Activated CD8-positive, alpha-beta memory T cell treated with anti-CD3 and anti-CD28 coated beads for 1 hour (primary cell): ENCODE results near the gene RXRA.
"Not testable (repeated sequence)": the region's sequence is repeated elsewhere in the genome, so short reads cannot be mapped to it uniquely, and the experiment has no call there.

Experiments
- DNase-seq, 2 donors: peaks; one replicate each; pipeline ENCODE4 v3.0.0-alpha.2; 2020; ENCODE audit warnings: low read depth in 1 of 2; ENCODE audit errors: extremely low read depth in 1 of 2

Gene RXRA

DNA sequence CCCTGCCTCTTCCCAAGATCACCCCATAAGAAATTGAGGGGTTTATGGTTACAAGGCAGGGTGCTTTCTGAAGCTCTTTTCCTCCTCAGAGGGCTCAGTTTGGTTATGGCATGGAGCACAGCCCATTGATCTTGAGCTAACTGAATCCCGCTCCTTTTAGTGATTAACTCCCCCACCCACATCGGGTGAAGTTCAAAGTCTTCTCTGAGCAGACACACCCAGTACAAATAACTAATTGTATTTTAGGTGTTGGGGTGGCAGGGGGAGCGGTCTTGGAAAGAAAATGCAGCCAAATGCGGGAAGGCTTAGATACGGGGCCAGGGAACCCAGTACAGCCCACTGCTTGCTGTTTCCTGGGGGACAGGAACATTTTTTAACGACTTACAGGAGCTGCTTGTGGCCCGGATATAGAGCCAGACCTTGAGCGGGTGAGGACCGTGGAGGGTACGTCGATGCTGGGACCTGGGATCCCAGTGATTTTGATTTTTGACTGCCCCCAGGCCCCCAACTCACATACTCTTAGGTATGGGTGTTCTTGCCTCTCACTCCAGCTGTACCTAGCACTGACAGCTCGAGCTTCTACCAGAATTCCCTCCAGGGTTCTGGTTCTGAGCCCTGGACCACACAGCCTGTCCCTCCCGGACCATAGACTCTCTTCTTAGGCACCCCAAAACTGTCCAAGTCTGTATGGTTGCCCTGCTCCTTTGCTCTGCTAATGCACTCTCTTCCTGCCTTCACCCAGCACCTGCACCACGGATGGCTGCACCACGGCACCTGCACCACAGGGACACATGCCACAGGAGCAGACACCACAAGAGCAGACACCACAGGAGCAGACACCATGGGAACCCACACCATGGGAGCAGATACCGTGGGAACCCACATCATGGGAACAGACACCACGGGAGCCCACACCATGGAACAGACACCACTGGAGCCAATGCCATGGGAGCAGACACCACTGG is 18.3 kb upstream of the RXRA start:
- no peak for DNase-seq

DNA sequence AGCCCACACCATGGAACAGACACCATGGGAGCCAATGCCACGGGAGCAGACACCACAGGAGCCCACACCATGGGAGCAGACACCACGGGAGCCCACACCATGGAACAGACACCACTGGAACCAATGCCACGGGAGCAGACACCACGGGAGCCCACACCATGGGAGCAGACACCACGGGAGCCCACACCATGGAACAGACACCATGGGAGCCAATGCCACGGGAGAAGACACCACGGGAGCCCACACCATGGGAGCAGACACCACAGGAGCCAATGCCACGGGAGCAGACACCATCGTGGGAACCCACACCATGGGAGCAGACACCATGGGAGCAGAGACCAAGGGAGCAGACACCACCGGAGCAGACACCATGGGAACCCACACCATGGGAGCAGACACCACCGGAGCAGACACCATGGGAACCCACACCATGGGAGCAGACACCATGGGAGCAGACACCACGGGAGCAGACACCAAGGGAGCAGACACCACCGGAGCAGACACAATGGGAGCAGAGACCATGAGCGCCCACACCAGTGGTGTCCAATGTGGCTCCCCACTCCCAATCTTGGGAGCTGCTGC is 17.5 kb upstream of the RXRA start:
- not testable (repeated sequence) for DNase-seq

DNA sequence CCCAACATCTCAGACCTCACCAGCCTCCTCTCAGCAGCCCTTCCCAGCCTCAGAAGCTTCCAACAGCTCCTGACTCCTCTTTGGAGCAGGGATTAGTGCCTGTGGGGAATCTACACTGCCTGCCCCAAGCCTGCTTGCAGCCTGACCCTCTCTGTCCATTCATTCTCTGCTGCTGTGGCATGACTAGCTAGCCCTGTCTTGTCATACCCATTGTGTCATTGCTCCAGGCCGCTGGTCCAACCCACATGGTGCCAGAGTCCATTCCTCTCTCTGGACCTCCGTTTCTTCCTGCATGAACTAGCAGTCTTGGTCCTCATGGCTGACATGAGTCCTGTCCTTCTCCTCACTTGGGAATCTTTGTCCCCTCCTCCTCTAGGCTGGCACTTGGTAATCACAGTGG is 12.8 kb upstream of the RXRA start:
- no peak for DNase-seq

DNA sequence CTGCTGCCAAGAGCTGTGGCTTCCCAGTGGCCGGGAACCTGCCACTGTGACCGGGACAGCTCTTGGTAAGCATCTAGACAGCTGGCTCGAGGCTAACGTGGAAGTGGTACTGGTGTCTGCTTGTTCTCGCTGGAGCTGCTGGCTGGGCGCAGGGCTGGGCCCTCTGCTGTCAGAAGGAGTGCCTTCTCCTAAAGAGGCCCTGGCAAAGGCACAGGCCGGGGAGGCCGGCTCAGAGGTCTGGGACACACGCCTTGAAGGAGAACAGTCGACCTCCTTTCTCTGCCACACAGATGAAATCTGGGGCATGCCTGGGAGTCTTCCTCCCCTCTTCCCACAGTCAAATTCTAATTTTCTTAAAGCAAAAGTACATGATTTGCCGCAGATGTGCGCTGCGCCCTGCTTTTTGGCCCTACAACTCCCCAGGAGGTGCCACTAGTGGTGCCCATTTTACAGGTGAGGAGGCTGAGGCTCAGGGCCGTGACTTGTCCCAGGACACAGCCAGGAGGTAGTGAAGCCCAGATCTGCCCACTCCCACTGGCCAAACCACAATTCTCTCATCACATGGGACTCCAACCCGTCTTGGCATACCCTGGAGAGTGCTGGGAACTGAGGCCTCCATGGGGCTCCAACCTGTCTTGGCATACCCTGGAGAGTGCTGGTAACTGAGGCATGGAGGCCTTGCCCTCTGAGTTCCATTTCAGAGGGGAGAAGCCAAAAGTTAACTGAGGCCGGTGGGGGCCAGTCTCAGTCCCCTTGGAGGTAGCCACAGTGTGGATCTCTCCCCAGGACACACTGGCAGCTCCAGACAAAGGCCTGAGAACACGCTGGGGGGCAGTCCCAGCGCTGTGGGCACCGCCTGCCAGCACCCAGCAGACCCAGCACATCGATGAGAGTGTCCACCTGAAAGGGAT is 12.0 kb upstream of the RXRA start:
- no peak for DNase-seq

DNA sequence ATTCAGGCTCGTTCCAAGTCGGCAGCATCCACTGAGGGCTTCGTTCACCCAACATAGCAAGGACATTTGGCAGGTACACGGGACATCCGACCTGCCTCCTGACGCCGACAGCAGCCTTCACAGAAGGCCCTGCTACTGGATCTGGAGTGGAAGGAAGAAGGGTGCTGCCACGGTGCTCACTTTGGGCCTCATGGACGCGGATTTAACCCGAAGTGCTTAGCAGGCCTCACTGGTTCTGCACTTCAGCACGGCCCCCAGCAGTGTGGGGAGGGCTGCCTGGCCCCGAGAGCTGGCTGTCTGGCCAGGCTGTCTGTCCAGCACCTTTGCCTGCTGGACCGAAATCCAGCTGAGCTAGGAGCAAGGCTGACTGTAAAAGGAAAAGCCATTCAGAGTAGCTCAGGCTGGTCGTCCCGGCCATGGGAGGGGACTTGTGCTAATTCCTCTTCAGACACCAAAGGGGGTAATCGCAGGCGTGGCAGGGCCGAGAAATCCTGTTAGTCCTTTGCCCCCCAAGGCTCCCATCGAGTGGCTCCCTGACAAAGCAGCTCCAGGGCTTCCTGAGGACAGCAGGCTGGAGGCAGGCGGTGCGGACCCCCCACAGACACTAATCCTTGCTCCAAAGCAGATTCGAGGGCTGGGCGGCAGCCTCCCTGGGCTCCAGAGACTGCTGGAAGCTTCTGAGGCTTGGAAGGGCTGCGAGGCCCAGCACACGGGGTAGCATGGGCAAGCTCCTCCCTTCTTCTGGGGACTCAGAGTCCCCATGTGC is 11.1 kb upstream of the RXRA start:
- no peak for DNase-seq

DNA sequence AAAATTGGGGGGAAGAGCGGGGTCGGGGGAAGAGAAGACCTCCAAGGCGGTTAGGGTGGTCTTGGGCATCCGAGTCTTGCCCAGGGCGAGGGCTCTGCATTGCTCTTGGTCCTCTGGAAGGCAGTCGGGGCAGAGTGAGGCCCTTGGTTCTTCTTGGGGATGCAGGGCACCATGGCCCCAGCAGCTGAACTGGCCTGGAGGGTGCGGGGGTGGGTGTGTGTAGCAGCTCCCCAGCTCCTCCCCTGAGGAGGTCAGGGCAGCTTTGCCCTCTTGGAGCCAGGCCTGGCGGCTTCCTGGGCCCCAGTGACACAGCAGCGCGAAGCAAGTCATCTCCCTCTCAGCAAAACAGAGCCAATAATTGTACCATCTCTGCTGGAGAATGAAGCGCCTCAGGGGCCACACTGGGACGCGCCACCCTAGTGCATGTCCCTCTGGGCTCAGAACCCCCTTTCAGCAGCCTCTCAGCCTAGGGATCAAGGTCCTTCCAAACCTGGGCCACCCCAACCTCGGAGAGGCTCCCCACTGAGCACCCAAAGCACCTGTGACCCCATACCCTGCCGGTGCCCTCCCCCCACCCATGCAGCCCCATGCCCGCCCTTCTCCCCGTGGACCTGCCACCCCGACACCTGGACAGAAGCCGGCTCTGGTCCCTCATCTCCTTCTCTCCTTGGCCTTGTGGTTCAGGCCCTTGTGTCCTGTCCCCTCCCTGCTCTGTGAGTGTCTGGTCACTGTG is 10.4 kb upstream of the RXRA start:
- no peak for DNase-seq

DNA sequence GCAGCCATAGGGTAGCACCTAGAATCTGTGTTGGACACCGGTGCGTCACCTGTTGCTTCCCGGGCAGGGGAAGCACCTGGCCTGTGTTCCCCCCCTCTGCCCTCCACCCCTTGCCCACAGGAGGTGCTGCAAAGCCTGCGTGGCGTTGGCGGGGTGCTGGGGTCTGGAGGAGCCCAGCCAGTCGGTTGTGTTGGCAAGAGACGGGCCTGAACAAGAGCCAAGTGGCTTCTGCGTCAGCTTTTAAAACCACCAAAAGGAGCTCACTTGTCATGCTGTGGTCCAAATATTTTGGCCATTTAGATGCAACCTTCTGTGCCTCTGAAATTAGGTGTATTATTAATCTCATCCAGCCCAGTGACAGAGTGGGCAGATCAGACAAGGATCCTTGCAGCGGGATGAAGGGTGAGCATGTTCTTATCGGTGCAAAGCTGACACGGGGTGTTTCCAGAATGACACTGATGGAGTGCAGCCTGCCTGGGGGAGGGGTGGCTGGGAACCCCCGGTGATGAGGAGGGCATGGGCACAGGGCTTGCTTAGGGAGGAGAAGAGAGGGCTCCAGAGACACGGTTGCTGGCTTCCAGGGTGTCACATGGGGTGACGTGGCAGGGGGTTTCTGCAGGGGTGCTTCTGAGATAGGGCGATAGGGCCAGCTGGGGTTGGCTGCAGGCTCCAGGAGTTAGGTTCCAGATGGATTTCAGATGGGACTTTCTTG is 9.7 kb upstream of the RXRA start:
- DNase-seq: no peak

DNA sequence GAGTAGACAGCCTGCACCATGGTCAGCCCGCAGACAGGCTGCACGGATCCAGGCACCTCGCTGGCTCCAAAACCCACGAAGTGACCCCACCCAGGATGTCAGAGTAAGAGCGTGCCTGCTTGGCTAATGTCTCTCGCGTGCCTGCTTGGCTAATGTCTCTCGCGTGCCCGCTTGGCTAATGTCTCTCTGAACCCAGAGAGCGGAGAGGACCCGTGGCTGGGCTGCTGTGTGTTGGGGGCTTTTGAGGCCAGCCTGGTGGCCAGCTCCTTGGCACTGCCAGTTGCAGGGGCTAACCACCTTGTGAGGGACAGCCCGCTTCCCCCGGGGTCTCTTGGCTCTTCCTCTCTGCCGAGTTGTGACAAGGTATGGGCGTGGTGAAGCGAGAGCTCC is 8.9 kb upstream of the RXRA start:
- DNase-seq: no peak

DNA sequence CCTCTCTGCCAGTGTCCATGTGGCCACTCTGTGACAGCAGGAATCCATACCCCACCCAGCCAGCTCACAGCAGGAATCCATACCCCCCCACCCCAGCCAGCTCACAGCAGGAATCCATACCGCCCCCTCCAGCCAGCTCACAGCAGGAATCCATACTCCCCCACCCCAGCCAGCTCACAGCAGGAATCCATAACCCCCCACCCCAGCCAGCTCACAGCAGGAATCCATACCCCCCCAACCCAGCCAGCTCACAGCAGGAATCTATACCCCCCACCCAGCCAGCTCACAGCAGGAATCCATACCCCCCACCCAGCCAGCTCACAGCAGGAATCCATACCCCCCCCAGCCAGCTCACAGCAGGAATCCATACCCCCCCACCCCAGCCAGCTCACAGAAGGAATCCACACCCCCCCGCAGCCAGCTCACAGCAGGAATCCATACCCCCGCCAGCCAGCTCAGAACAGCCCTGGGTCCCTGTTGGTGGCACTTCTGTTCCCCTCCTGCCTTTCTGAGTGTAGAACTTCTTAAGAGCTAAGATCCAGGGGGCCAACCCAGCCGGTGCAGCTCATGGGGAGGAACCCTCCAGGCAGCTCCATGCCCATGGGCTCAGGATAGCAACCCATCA is 8.4 kb upstream of the RXRA start:
- DNase-seq: no peak

DNA sequence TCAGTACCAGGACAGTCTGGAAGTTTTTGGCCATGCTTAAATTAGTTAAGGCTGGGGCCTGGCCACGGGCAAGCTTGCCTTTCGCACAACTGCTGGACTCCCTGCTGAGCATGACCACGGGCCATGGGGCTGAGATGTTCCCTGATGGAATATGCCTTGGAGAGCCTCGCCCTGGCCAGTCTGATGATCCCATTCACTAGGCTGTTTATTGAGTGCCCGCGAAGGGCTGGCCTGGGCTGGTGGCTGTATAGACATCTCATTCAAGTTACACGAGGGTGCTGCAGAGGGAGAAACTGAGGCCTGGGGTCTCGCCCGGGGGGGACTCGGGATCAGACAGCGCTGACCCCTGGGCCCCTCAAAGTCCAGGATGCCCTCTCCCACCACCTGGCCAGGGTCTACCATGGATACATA is 7.8 kb upstream of the RXRA start:
- DNase-seq: no peak

DNA sequence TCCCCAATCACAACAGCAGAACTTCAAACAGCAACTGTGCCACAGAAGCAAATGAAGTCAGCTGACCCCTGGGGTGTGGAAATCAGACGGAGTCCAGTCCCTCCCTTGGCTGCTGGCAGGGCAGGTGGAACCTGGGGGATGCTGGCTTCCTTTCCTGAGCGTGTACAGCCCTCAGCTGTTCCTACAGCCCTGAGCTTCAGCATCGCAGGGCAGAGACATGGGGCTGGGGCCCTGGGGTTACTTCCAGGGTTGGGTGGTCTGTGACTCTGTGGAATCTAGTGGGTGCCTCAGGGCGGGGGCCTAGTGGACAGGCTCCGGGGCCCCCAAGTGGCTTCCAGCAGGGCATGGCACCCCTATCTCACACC is 7.3 kb upstream of the RXRA start:
- DNase-seq: no peak

DNA sequence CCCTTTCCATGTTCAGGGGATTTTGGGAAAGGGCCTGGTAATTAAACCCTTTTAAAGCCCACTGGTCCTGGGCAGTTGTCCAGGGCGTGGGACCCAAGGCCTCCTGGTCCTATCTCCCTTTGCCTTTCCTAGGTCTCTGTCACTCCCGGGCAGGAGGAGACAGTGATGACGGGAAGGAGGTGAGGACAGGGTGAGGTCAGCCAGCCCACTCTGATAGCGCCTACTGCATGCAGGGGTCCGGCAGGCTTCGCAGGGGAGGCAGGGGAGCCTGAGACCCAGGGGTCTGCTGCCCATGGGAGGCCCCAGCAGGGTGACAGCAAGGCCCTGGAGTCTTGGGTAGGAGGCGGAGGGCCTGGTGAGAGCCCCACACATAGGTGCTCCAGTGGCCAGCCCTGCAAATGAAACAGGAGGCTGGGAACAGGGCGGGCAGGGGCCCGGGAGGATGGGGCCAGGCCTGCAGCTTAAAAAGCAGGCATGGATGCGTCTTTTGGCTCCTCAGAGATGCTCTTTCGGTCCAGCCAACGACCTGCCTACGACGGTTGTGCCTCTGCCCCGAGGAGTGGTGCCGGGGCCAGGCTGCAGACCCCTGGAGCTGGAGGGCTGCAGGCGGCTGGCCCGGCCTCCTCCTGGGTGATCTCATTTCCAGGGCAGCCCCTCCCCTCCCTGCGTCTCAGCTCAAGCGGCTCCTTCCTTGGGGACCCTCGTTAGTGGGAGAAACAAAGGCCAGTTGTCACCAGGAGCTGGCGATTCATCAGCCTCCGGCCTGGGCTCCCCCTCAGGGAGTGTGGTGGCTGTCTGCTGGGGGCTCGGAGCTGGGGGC is 6.7 kb upstream of the RXRA start:
- no peak for DNase-seq

DNA sequence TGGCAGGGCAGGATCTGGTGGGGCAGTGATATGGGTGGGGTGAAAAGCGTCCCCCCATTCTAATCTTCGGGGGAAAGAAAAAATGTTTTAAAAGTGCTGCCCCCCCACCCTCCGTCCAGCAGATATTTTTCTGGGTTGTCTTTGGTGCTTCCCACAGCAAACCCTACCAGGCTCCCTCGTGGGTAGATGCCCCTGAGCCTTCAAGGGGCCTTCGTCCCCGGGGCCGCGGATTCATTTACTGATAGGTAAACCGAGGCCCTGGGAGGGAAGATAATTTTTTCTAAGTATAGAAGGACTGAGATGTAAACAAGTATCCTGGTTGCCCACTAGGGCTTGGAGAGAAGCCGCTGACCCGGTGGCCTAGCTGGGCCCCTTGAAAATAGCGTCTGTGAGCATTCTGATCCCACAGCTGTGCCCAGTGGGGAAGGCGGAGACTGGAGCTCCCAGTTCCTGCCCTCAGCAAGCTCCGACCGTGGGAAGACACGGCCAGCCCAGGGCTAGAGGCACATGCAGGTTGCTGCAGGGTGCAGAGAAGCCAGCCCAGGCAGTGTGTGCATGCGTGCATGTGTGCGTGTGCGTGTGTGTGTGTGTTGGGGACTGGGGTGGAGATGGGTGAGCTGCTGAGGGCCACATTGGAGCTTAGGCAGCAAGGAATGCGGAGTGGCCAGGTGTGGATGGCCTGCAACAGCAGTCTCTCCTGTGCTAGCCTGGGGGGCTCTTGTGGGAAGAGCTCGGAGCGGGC is 6.0 kb upstream of the RXRA start:
- no peak for DNase-seq

DNA sequence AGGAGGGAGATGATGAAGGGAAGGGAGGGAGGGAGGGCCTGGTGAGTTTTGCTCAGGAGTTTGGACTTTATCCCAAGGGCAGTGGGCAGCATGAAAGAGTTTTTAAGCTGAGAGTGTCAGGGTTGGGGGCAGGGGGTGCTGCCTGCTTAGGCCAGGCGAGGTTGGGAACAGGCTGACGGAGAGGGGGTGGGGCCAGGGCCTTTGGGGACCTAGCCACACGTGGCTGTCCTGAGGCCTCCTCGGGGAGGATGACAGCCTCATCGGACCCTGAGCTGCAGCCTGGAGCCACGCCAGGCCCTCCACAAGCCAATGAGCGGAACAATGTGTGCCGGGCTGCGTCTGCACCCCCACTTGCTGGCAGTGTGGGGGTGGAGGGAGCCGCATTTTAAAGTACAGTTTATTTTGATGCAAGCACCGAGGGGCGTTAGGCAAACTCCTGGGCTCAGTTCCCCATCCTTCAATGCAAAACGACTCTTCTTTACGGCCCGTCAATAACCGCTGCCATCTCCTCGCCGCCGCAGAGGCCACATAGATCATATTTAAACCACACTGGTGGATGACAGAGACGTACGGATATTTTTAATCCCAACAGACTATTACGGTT is 5.3 kb upstream of the RXRA start:
- DNase-seq: no peak

DNA sequence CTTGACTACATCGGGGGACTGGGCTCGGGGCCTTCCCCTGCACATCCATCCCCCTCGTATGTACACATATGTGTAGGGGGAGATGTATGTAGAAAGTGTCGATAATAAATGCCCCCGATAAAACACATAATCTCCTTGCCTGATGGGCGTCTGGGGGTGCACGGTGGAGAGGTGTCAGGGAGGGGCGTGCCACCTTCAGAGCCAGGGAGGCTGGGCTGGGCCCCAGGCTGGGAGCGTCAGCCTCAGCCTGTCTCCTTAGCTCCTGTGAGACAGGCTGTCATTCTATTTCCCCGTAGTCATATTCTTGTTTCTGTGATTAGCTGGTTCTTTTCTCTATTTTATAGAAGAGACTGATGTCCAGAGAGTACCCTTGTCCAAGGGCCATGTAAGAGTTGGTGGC is 4.7 kb upstream of the RXRA start:
- no peak for DNase-seq

DNA sequence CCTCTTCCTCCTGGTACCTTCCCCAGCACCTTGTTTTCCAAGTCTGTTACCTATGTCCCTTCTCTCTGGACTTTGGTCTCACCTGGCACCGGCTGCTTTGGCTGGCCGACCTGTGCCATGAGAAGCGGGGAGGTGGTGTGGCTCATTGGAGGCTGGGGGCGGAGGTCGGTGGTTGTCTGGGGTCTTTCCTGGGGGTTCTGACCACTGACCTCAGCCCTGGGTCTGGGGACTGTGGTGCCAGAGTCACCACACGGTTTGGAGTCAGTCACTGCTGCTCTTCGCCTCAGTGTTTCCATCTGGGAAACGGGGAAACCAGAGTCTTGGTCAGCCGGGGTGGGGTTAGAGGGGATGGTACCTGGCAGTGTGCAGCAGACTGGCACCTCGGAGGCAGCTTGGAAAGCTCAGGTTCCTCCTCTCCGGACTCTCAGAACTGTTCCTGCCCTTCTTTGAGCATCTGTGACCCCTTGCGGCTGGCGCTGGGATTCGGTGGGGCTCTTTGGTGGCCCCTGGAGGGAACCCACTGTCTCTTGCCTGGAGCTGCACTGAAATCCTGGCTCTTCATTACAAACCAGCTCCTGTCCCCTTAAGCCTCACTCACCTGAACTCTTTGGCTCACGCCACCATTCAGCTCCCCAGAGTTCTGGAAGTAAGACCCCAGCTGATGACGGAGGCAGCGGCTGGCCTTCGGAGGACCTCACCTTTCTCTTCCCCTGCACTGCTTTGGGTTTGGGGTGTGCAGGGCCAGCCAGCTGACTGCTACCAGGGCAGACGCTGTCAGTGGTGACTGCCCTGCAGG is 4.1 kb upstream of the RXRA start:
- DNase-seq: no peak
